GM21528 (cell line): ENCODE measurements around the gene ZBTB8OS.
"Not testable (repeated sequence)": the region's sequence is repeated elsewhere in the genome, so short reads cannot be mapped to it uniquely, and the experiment has no call there.

ENCODE experiments used
- ATAC-seq: cut with Tn5 transposase; IDR thresholded peaks from one replicate; pipeline ENCODE4 v1.9.1; 2021; ENCODE audit warnings: mild to moderate bottlenecking, moderate library complexity; ENCODE audit not compliant: unreplicated experiment, low FRiP score

Gene ZBTB8OS

DNA sequence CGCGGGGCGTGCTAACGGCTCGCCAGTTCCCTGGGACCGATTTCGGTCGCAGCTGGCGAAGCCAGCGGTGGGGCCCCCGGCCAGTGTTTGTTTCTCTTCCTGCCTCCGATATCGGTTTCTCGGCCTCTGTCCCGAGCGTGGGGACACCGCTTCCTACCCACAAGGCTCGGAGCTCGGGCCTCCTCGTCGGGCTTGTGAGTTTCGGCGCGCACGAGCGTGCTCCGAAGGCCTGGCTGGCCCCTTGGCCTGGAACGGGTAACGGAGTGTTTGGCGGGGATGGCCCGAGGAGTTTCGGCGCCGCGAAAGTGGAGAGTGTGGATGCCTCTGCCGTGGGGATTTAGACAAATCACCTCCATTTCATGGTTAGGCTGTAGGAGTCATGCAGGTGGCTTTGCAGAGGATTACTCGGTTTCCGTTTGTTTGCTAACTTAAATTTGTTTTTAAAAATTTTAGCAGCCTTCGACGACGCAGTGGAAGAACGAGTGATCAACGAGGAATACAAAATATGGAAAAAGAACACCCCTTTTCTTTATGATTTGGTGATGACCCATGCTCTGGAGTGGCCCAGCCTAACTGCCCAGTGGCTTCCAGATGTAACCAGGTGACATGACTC, 1.2 kb upstream of the ZBTB8OS start:
- ATAC-seq: no peak

DNA sequence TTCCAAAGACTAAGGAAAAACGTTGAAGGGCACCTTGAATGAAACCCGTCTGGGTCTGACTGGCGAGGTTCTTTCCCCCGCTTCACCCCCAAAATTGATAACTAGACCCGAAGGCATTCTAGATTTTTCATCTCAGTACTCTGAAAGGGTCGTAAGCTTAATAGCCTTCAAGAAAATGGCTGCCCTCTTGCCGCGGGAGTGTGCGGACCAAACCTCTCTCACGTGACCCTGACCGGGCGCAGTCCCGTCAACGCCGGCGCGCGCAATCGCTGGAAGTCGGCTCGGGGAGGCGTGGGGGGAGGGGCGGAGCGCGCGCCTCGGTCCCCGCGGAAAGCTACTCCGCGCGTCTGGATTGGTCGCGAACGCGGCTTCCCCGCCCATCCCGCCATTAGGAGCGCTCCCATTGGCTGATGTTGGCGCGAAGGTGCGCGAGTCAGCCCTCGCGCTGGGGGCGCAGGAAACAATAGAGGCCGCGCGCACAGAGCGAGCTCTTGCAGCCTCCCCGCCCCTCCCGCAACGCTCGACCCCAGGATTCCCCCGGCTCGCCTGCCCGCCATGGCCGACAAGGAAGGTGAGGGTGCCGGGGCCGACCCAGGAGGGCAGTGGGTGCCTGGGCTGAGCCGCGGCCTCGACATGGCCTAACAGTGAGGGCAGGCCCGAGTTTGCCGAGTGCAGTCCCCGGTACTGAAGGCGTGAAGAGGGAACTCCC, 556 bp upstream of the ZBTB8OS start, which contains the start of gene RBBP4:
Gene RBBP4, plus strand, starts transcription at position 457 of the 709 bp plus-strand sequence. Its CDS starts 99 bp downstream, at position 556.
- ATAC-seq: peak; percentile 80

DNA sequence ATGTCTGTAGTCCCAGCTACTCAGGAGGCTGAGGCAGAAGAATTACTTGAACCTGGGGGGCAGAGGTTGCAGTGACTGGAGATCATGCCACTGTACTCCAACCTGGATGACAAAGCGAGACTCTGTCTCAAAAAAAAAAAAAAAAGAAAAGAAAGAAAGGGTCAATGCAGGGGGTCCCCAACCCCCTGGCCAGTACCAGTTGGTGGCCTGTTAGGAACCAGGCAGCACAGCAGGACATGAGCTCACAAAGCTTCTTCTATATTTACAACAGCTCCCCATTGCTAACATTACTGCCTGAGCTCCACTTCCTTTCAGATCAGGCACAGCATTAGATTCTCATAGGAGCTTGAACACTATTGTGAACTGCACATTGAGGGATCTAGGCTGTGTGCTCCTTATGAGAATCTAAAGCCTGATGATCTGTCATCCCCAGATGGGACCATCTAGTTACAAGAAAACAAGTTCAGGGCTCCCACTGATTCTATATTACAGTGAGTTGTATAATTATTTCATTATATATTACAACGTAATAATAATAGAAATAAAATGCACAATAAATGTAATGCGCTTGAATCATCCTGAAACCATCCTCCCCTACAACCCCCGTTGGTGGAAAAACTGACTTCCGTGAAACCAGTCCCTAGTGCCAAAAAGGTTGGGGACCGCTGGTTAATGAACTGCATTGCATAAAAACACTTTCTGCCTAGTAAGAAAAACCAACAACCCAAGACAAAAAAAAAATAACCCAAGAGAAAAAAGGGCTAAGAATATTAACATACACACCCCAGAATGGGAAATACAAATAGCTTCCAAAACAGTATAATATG, 2.8 kb downstream of the ZBTB8OS start:
- ATAC-seq: no peak

DNA sequence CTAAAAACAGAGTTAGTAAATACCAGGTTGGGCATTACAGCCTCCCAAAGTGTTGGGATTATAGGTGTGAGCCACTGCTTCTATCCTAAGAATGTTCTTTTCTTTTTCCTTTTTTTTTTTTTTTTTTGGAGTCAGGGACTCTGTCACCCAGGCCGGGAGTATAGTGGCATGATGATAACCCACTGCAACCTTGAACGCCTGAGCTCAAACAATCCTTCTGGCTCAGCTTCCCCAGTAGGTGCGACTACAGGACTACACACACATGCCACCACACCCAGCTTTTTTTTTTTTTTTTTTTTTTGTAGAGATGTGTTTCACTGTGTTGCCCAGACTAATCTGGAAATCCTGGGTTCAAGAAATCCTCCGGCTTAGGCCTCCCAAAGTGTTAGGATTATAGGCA, 5.9 kb downstream of the ZBTB8OS start:
- no peak for ATAC-seq

DNA sequence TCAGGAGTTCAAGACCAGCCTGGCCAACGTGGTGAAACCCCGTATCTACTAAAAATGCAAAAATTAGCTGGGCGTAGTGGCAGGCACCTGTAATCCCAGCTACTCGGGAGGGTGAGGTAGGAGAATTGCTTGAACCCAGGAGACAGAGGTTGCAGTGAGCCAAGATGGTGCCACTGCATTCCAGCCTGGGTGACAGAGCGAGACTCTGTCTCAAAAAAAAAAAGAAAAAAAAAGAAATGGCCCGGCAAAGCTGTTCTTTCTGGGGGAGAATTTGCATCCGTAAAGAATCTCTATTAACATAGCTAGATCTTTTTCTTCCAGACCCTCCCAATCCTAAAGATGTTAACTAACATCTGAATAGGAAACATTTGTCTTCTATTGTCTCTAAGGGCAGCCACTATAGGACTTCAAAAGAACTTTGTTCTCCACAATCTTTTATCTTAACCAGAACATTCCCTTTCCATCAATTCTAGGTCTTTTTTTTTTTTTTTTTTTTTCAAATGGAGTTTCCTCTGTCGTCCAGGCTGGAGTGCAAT, 8.0 kb downstream of the ZBTB8OS start:
- not testable (repeated sequence) for ATAC-seq

DNA sequence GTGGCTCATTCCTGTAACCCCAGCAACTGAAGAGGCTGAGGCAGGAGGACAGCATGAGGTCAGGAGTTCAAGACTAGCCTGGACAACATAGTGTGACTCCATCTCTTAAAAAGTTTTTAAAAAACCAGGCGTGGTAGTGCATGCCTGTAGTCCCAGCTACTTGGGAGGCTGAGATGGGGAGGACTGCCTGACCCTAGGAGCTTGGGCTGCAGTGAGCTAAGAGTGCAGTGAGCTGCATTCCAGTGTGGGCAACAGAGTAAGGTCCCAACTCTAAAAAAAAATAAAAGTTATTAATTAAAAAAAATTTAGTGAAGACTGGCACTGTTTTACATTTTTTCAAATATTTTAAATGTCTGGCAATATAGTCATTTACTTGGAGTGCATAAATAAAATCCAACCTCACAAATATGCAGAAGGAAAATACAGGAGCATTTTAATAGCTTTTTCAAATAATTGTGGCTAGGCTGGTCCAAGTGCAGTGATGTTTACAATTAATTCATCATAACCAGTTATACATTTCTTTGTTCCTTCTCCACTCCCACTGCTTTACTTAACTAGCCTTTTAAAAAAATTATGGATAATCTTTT, 10.8 kb downstream of the ZBTB8OS start:
- no peak for ATAC-seq

DNA sequence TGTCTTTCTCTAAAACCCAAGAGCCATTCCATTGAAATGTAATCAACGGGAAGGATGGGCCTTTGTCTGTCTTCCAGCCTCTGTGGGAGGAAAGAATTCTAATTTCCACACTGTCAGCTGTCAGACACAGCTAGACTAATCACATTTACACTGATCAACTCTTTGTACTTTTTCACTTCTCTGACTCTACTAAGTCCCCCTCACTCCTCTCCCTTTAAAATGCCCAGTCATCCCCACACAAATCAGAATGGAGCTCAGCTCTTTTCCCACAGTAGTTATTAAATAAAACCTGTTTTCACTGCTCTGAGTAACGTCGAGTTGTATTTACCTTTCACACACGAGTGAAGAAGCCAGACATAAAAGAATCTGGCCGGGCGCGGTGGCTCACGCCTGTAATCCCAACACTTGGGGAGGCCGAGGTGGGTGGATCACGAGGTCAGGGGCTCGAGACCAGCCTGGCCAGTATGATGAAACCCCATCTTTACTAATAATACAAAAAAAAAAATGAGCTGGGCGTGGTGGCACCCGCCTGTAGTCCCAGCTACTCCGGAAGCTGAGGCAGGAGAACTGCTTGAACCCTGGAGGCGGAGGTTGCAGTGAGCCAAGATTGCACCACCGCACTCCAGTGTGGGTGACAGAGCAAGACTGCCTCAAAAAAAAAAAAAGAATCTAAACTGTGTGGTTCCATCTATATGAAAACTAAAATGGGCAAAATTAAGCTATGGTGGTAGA, 13.3 kb downstream of the ZBTB8OS start:
- no peak for ATAC-seq

DNA sequence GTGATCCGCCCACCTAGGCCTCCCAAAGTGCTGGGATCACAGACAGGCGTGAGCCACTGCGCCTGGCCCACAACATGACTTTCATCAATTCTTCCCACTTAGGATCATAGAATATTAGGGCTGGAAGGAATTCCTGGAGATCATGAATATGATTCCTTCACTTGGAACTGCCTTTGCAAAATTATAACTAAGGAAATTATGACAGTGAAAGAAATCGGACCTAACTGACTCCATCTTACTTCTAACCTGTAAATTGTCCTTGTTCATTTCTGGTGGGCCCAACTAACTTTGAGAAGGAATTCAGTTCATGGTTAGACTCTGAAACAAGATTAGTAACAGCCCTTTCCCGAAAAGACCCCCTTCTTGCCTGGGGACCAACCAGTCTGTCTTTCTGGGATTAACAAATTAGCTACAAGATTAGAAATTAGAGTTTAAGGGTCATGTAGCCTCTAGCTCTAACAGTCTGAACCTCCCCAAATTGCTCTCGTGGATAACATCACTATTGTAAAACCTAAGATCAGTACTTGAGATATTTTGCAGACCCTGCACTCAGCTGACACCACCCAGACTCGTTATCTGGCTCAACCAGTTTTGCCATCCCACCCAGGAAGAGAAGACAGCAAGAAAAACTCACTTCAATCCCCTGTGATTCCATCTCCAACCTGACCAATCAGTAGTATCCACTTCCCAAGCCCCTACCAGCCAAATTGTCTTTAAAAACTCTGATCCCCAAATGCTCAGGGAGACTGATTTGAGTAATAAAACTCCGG, 14.7 kb downstream of the ZBTB8OS start:
- ATAC-seq: no peak

DNA sequence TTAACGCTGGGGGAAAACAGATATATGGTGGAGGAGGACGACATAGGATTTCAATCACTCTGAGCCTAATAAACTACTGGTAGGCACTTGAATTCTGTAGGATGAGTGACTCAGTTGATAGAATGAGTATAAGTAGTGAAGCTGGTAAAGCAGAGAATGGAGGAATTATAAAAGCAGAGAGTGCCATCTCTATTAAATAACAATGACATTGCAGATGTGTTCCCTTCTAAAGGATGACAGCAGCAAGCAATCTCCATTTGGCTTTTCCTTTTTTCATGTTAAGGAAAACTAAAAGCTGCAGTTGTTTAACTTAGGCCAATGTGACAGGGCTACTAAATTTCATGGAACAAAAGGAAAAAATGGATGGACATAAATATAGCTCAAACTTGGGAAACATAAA, 17.5 kb downstream of the ZBTB8OS start:
- ATAC-seq: no peak

DNA sequence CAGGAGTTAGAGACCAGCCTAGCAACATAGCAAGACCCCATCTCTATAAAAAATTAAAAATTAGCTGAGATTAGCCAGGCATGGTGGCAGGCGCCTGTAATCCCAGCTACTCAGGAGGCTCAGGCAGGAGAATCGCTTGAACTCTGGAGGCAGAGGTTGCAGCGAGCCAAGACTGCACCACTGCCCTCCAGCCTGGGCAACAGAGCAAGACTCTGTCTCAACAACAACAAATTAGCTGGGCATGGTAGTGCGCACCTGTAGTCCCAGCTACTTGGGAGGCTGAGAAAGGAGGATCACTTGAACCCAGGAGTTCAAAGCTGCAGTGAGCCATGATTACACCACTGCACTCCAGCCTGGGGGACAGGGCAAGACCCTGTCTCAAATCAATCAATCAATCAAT, 20.2 kb downstream of the ZBTB8OS start:
- ATAC-seq: not testable (repeated sequence)

DNA sequence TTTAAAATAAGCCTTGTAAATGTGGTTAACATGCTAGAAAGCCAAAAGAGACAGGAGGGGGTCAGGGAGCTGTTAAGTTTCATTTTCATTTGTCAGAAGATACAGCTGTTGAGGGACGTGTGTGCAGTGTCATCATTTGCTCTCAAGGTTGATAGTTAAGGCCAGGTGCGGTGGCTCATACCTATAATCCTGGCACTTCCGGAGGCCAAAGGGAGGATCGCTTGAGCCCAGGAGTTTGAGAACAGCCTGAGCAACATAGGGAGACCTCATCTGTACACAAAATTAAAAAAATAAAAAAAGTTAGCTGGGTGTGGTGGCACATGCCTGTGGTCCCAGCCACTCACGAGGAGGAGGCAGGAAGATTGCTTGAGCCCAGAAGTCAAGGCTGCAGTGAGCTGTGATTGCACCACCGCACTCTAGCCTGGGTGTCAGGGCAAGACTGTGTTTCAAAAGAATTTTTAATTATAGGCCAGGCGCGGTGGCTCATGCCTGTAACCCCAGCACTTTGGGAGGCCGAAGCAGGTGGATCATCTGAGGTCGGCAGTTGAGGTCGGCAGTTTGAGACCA, 22.7 kb downstream of the ZBTB8OS start:
- ATAC-seq: peak; percentile 79

DNA sequence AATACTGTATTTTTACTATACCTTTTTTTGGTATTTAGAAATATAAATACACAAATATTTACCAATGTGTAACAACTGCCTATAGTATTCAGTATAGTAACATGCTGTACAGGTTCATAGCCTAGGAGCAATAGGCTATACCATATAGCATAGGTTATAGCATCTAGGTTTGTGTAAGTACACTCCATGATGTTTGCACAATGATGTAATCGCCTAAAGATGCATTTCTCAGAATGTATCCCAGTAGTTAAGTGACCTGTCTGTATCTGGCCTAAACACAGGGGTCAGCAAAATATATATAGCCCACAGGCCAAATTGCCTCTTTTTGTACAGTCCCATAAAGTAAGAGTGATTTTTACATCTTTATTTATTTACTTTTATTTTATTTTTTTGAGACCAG, 24.2 kb downstream of the ZBTB8OS start:
- ATAC-seq: no peak

DNA sequence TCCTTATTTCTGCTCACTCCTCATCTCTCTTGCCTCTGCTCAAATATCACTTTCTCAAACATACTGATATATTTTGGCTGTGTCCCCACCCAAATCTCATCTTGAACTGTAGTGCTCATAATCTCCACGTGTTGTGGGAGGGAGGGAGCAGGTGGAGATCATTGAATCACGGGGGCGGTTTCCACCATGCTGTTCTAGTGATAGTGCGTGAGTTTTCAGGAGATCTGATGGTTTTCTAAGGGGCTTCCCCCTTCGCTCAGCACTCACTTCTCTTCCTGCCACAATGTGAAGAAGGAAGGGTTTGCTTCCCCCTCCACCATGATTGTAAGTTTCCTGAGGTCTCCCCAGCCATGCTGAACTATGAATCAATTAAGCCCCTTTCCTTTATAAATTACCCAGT, 26.6 kb downstream of the ZBTB8OS start:
- no peak for ATAC-seq

DNA sequence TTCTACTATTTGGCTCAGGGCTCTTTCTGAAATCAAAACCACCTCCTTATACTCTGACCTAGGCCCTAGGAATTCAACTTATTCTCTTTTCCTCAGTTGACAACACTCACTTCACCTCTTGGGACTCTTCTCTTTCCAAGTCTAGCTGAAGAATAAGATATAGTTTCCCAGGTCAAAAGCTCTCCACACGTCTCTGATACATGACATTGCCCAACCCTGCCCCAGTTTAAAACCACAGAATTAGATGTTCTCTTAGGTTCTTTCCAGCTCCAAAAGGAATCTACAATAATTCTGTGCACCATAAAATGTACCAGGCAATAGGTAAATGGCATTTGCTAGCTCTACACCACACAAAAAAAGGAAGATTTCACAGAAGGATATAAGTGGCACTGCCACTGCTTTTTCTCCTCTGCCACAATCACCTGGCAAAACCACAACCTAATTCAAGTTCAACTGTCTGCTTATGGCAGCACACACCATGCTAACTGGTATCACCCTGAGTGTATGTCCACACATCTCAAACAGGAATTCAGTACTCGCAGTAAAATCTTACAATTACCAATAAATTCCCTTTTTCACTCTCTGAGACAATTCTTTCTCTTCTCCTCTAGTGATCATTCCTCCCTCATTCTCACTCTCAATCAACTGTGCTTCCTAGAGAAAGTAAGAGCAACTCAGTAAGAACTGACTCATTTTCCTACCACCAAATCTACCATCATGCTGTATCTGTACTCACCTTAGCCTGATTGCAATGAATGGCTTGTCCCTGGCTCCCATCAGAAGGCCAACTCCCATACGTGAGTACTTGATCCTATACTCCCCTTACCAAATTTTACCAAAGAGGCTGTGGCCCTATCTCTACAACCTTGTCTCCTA, 27.3 kb downstream of the ZBTB8OS start:
- no peak for ATAC-seq

DNA sequence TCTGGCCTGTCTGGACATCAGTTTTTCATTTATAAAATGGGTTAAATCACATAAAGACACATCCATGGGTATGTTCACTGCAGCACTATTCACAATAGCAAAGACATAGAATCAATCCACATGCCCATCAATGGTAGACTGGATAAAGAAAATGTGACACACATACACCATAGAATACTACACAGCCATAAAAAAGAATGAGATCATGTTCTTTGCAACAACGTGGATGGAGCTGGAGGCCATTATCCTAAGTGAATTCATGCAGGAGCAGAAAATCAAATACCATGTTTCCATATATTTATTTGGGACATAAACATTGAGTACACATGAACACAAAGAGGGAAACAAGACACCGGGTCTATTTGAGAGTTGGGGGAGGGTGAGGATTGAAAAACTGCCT, 28.1 kb downstream of the ZBTB8OS start:
- ATAC-seq: no peak

DNA sequence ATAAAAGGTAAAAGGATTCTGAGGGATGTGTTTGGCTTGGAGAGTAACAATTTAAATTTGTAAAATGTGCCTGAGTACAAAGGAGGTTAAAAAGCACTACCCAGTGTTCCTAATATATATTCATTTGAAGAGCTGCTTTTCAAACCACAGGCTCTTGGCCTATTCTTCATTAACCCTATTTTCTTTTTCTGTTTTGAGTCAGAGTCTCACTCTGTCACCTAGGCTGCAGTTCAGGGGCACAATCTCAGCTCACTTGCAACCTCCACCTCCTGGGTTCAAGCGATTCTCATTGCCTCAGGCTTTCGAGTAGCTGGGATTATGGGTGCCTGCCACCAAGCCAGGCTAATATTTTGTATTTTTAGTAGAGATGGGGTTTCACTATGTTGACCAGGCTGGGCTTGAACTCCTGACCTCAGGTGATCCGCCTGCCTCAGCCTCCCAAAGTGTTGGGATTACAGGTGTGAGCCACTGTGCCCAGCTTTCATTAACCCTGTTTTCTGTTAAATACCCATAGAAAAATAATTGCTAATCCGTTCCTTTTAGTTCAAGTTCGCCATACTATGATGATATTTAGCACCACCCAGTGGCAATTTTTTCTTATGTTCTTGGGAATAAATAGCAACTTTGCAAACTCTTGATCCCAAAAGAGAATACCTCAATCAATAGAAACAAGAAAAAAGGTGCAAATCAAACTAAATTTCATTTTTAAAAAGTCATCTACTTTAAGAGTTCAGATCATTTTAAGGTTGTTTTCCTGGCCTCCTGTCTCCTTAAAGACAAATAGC, 30.5 kb downstream of the ZBTB8OS start:
- ATAC-seq: peak; percentile 76

DNA sequence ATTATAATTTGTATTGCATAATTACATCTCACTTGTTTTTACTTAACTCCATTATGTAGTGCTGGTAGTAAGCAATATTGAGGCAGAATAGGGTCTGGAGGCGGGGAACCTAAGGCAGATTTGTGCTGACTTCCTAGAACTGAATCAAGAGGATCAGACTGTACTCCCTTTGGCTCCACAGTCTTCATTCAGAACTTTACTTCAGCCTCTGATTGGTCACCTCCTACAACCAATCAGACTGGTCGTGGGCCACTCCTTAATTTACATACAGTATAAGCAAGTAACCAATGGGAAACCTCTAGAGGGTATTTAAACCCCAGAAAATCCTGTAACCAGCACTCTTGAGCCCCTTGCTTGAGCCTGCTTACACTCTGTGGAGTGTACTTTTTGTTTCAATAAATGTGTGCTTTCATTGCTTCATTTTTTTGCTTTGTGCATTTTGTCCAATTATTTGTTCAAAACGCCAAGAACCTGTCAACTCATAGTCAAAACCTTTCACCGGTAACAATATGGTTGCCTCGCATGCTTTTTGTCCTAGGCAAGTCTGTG, 31.6 kb downstream of the ZBTB8OS start:
- no peak for ATAC-seq
